HUES6 (cell line): ENCODE measurements around the gene CST9.

ENCODE experiments used
- H3K27ac ChIP-seq: 2 replicates; pipeline ENCODE4 v1.7.0; 2013; ENCODE audit warnings: low read depth, mild to moderate bottlenecking, low read length, inconsistent platforms
- H3K27me3 ChIP-seq: 2 replicates; pipeline ENCODE4 v1.6.1; 2013; ENCODE audit warnings: low read length; ENCODE audit not compliant: control insufficient read depth, insufficient read depth
- H3K36me3 ChIP-seq: 2 replicates; pipeline ENCODE4 v1.6.1; 2013; ENCODE audit warnings: low read length; ENCODE audit not compliant: control insufficient read depth, insufficient read depth
- H3K4me1 ChIP-seq: 2 replicates; pipeline ENCODE4 v1.6.1; 2013; ENCODE audit warnings: low read length; ENCODE audit not compliant: control insufficient read depth, insufficient read depth
- H3K4me3 ChIP-seq: 2 replicates; pipeline ENCODE4 v1.5.1; 2013; ENCODE audit warnings: low read depth, low read length
- H3K9ac ChIP-seq: one replicate; pipeline ENCODE4 v1.6.1; 2013; ENCODE audit warnings: mild to moderate bottlenecking, low read length
- H3K9me3 ChIP-seq: 2 replicates; pipeline ENCODE4 v1.6.1; 2013; ENCODE audit warnings: low read depth, low read length; ENCODE audit not compliant: control insufficient read depth, insufficient read depth

CST9 gene

GRCh38 chr20:23605867-23606651, at the start of gene CST9:
Gene CST9, minus strand, starts transcription at chr20:23605917. Its CDS starts 53 bp downstream, at chr20:23605864.
- Histone ChIP-seq H3K4me1 (peaks cover 15% of the 10 kb centered on the region), H3K9me3 (no peaks in the 10 kb centered on the region), H3K4me3 (no peak within 1 kb of the TSS), H3K27ac (no peak within 1 kb of the TSS), H3K9ac (no peak within 1 kb of the TSS), H3K27me3 (no peaks in the 10 kb centered on the region; the same call in 1 of the 2 replicates), H3K36me3 (no peaks in the 10 kb centered on the region)

GRCh38 chr20:23654717-23655116, 49.0 kb upstream of the CST9 start:
- Histone ChIP-seq H3K27ac (no peak overlapping the region), H3K9ac (no peak overlapping the region), H3K4me3 (no peak overlapping the region), H3K4me1 (0 out of 2 replicates have a peak, but pooled peaks cover 5% of the 10 kb centered on the region), H3K27me3 (no peaks in the 10 kb centered on the region), H3K9me3 (no peaks in the 10 kb centered on the region), H3K36me3 (no peaks in the 10 kb centered on the region)

- H3K36me3 ChIP-seq, result no peaks in the 10 kb centered on the region
- no peaks in the 10 kb centered on the region for H3K9me3 ChIP-seq
- H3K9ac ChIP-seq, result no peak overlapping the region
- H3K4me1 ChIP-seq, result 0 out of 2 replicates have a peak, but pooled peaks cover 5% of the 10 kb centered on the region
- H3K27me3 ChIP-seq, result no peaks in the 10 kb centered on the region
- H3K27ac ChIP-seq, result no peak overlapping the region
- H3K4me3 ChIP-seq, result no peak overlapping the region
These were observed 48.3 kb upstream of the CST9 start for GRCh38 chr20:23654000-23654399.

- Histone ChIP-seq H3K9ac (no peak overlapping the region), H3K9me3 (no peaks in the 10 kb centered on the region), H3K27me3 (no peaks in the 10 kb centered on the region), H3K27ac (no peak overlapping the region), H3K36me3 (no peaks in the 10 kb centered on the region), H3K4me3 (no peak overlapping the region), H3K4me1 (0 out of 2 replicates have a peak, but pooled peaks cover 5% of the 10 kb centered on the region)
These were observed 47.8 kb upstream of the CST9 start for GRCh38 chr20:23653400-23653938.

- no peaks in the 10 kb centered on the region for H3K9me3 ChIP-seq
- 0 out of 2 replicates have a peak, but pooled peaks cover 5% of the 10 kb centered on the region for H3K4me1 ChIP-seq
- H3K4me3 ChIP-seq, result no peak overlapping the region
- no peaks in the 10 kb centered on the region for H3K36me3 ChIP-seq
- H3K27me3 ChIP-seq, result no peaks in the 10 kb centered on the region
- no peak overlapping the region for H3K27ac ChIP-seq
- no peak overlapping the region for H3K9ac ChIP-seq
These were observed 47.2 kb upstream of the CST9 start for GRCh38 chr20:23652926-23653325.

GRCh38 chr20:23652371-23652770, 46.7 kb upstream of the CST9 start:
- Histone ChIP-seq H3K27ac (no peak overlapping the region), H3K9ac (no peak overlapping the region)

GRCh38 chr20:23651117-23651516, 45.4 kb upstream of the CST9 start:
- Histone ChIP-seq H3K4me1 (0 out of 2 replicates have a peak, but pooled peaks cover 3% of the 10 kb centered on the region), H3K36me3 (no peaks in the 10 kb centered on the region), H3K9ac (no peak overlapping the region), H3K9me3 (no peaks in the 10 kb centered on the region), H3K27ac (no peak overlapping the region), H3K4me3 (no peak overlapping the region), H3K27me3 (no peaks in the 10 kb centered on the region)

More at GRCh38 chr20:23652371-23652770, 46.7 kb upstream of the CST9 start:
- Histone ChIP-seq H3K27me3 (no peaks in the 10 kb centered on the region), H3K36me3 (no peaks in the 10 kb centered on the region), H3K4me3 (no peak overlapping the region), H3K4me1 (0 out of 2 replicates have a peak, but pooled peaks cover 5% of the 10 kb centered on the region), H3K9me3 (no peaks in the 10 kb centered on the region)

GRCh38 chr20:23649830-23650417, 44.2 kb upstream of the CST9 start:
- Histone ChIP-seq H3K27me3 (no peaks in the 10 kb centered on the region), H3K4me3 (no peak overlapping the region), H3K4me1 (no peaks in the 10 kb centered on the region), H3K9ac (no peak overlapping the region), H3K27ac (no peak overlapping the region), H3K9me3 (no peaks in the 10 kb centered on the region), H3K36me3 (no peaks in the 10 kb centered on the region)

GRCh38 chr20:23649242-23649641, 43.5 kb upstream of the CST9 start:
- H3K27me3 ChIP-seq, result no peaks in the 10 kb centered on the region
- no peak overlapping the region for H3K4me3 ChIP-seq
- no peak overlapping the region for H3K27ac ChIP-seq
- no peaks in the 10 kb centered on the region for H3K4me1 ChIP-seq
- no peaks in the 10 kb centered on the region for H3K9me3 ChIP-seq
- H3K9ac ChIP-seq, result no peak overlapping the region
- H3K36me3 ChIP-seq, result no peaks in the 10 kb centered on the region

- Histone ChIP-seq H3K4me1 (0 out of 2 replicates have a peak, but pooled peaks cover under 1% of the 10 kb centered on the region), H3K4me3 (no peak overlapping the region), H3K27ac (no peak overlapping the region)
These were observed 41.6 kb upstream of the CST9 start for GRCh38 chr20:23647346-23647745.

More at GRCh38 chr20:23647346-23647745, 41.6 kb upstream of the CST9 start:
- Histone ChIP-seq H3K9ac (no peak overlapping the region), H3K36me3 (no peaks in the 10 kb centered on the region), H3K27me3 (no peaks in the 10 kb centered on the region), H3K9me3 (no peaks in the 10 kb centered on the region)
